CD14-positive monocyte (primary cell): ENCODE measurements around the gene TMEM171. TPM values are rescaled to one million over a fixed set of nuclear protein-coding genes. Genes with fewer than 3 reads are reported as not detected.

Source experiments
- DNase-seq, 3 donors: peaks; one replicate each; pipeline ENCODE4 v3.0.0-alpha.2; 2011 to 2022
- H2AFZ ChIP-seq: 2 replicates; pipeline ENCODE4 v1.6.0; 2012; ENCODE audit warnings: mild to moderate bottlenecking, low read depth, low read length, inconsistent platforms; ENCODE audit not compliant: insufficient read depth, poor library complexity, severe bottlenecking
- H3K27ac ChIP-seq, 2 donors: 1 replicate in 1 of 2; 2 replicates in 1 of 2; pipeline ENCODE4 v1.5.1; 2012 to 2013; ENCODE audit warnings: low read length in 2 of 2, control low read depth in 1 of 2, inconsistent platforms in 1 of 2, low read depth in 1 of 2, mild to moderate bottlenecking in 1 of 2
- H3K27me3 ChIP-seq, 2 donors: one replicate each; pipeline versions ENCODE4 v1.6.0 to v1.6.1; 2011 to 2013; ENCODE audit warnings: low read length in 2 of 2; ENCODE audit not compliant: control insufficient read depth in 2 of 2, insufficient read depth in 2 of 2
- H3K36me3 ChIP-seq, 2 donors: replicated peaks in 1 of 2; 1 replicate in 1 of 2; 2 replicates in 1 of 2; pipeline versions ENCODE4 v1.5.1 to v1.6.1; 2012 to 2013; ENCODE audit warnings: low read length in 2 of 2, control low read depth in 1 of 2, inconsistent platforms in 1 of 2, mild to moderate bottlenecking in 1 of 2; ENCODE audit not compliant: insufficient read depth in 2 of 2, control insufficient read depth in 1 of 2
- H3K4me1 ChIP-seq, 2 donors: 1 replicate in 1 of 2; 2 replicates in 1 of 2; pipeline versions ENCODE4 v1.5.1 to v1.6.1; 2012 to 2013; ENCODE audit warnings: low read length in 2 of 2, control low read depth in 1 of 2, inconsistent platforms in 1 of 2, mild to moderate bottlenecking in 1 of 2, moderate library complexity in 1 of 2; ENCODE audit not compliant: insufficient read depth in 2 of 2, control insufficient read depth in 1 of 2
- H3K4me2 ChIP-seq: replicated peaks from 2 replicates; pipeline ENCODE3; 2012; ENCODE audit warnings: low read length, moderate library complexity, mild to moderate bottlenecking; ENCODE audit not compliant: poor library complexity, severe bottlenecking; ENCODE audit errors: extremely low read depth
- H3K4me3 ChIP-seq, 3 experiments: fragments of 200-600 bp in 1 of 3; sonication (generic) in 1 of 3; replicated peaks in 1 of 3; 1 replicate in 2 of 3; 2 replicates in 1 of 3; pipeline ENCODE4 v1.5.1; 2011 to 2013; ENCODE audit warnings: low read length in 3 of 3, mild to moderate bottlenecking in 3 of 3, control low read depth in 2 of 3, low read depth in 2 of 3, inconsistent platforms in 1 of 3, moderate library complexity in 1 of 3
- H3K79me2 ChIP-seq: 2 replicates; pipeline ENCODE4 v1.6.0; 2012; ENCODE audit warnings: mild to moderate bottlenecking, control low read depth, inconsistent platforms, low read length, moderate library complexity; ENCODE audit not compliant: insufficient read depth
- H3K9ac ChIP-seq: 2 replicates; pipeline ENCODE4 v1.6.0; 2017; ENCODE audit warnings: low read length, mild to moderate bottlenecking; ENCODE audit not compliant: insufficient read depth, poor library complexity, severe bottlenecking
- H3K9me3 ChIP-seq, 2 donors: replicated peaks in 1 of 2; 1 replicate in 1 of 2; 2 replicates in 1 of 2; pipeline versions ENCODE4 v1.5.1 to v1.6.1; 2012 to 2013; ENCODE audit warnings: low read length in 2 of 2, control low read depth in 1 of 2; ENCODE audit not compliant: control insufficient read depth in 1 of 2, insufficient read depth in 1 of 2
- H4K20me1 ChIP-seq: 2 replicates; pipeline ENCODE4 v1.6.0; 2012; ENCODE audit warnings: mild to moderate bottlenecking, low read length, control low read depth, moderate library complexity; ENCODE audit not compliant: insufficient read depth
- H3K27ac Mint-ChIP-seq, 7 donors: one replicate each; pipeline ENCODE4 v1.8.0; 2020; ENCODE audit warnings: mild to moderate bottlenecking in 7 of 7, mixed read lengths in 7 of 7, moderate library complexity in 6 of 7, inconsistent platforms in 2 of 7
- H3K27me3 Mint-ChIP-seq, 3 donors: one replicate each; pipeline ENCODE4 v1.8.0; 2021 to 2022; ENCODE audit warnings: low read depth in 3 of 3, mild to moderate bottlenecking in 3 of 3, mixed read lengths in 3 of 3, moderate library complexity in 3 of 3, inconsistent platforms in 1 of 3
- H3K36me3 Mint-ChIP-seq, 2 donors: one replicate each; pipeline ENCODE4 v1.8.0; 2020; ENCODE audit warnings: mixed read lengths in 2 of 2, inconsistent platforms in 1 of 2, mild to moderate bottlenecking in 1 of 2
- H3K4me1 Mint-ChIP-seq: one replicate; pipeline ENCODE4 v1.8.0; 2020; ENCODE audit warnings: mild to moderate bottlenecking, mixed read lengths
- H3K4me3 Mint-ChIP-seq, 2 donors: one replicate each; pipeline ENCODE4 v1.8.0; 2020; ENCODE audit warnings: mild to moderate bottlenecking in 2 of 2, mixed read lengths in 2 of 2, moderate library complexity in 1 of 2
- H3K9me3 Mint-ChIP-seq, 7 donors: one replicate each; pipeline ENCODE4 v1.8.0; 2020 to 2022; ENCODE audit warnings: mixed read lengths in 7 of 7, mild to moderate bottlenecking in 6 of 7, moderate library complexity in 6 of 7, inconsistent platforms in 2 of 7
- CTCF ChIP-seq: fragments of 200-600 bp; IDR thresholded peaks from one replicate; pipeline ENCODE4 v1.8.0; 2022; ENCODE audit warnings: antibody characterized with exemption, mild to moderate bottlenecking
- WGBS: methylation state at CpG from one replicate; pipeline ENCODE4 v1.1.5; 2013; ENCODE audit warnings: missing lambda C conversion rate; ENCODE audit not compliant: insufficient coverage; 5-methylcytosine and 5-hydroxymethylcytosine counted together
- intact Hi-C, 2 donors: fragments of 100-400 bp; cut with micrococcal nuclease; formaldehyde crosslinking; loops; one replicate each; pipeline versions ENCODE4 v1.15.0 to v1.15.1; 2023
- polyA plus RNA-seq, 3 donors: library from polyadenylated mRNA; depleted of rRNA in 1 of 3; unstranded in 2 of 3; stranded (reverse) in 1 of 3; fragments of 300-500 nt in 2 of 3; fragments of >200 nt in 1 of 3; fragmentation: Illumina TruSeq in 2 of 3; gene quantifications; 1 replicate in 2 of 3; 2 replicates in 1 of 3; pipeline ENCODE4 v1.2.3, GENCODE V29; 2012 to 2021

TMEM171 gene
- polyA plus RNA-seq, 3 donors, result not detected

GRCh38 chr5:73135021-73135420 lies 14.6 kb downstream of the TMEM171 start:
- Histone ChIP-seq H3K36me3 (no peaks in the 10 kb centered on the region), H3K79me2 (no peaks in the 10 kb centered on the region), H3K27me3 (peaks cover 14 to 78% of the 10 kb centered on the region in 2 donors), H3K4me1 (no peaks in the 10 kb centered on the region), H3K9ac (no peak overlapping the region), H4K20me1 (no peaks in the 10 kb centered on the region), H2AFZ (no peak overlapping the region), H3K4me2 (no peak overlapping the region), H3K4me3 (no peak overlapping the region), H3K27ac (no peak overlapping the region), H3K9me3 (no peaks in the 10 kb centered on the region)
- no peak for DNase-seq
- intact Hi-C loops, result no loop called here
- H3K27me3 Mint-ChIP-seq, result peaks cover 43 to 78% (median 57%) of the 10 kb centered on the region in 3 donors
- peak overlapping the region in 1 of 2 donors; percentile 37 for H3K4me3 Mint-ChIP-seq
- WGBS, result 88% methylated on average over 3 of the region's 3 CpGs
- no peaks in the 10 kb centered on the region for H3K4me1 Mint-ChIP-seq
- H3K36me3 Mint-ChIP-seq, result no peaks in the 10 kb centered on the region
- no peak overlapping the region for H3K27ac Mint-ChIP-seq
- H3K9me3 Mint-ChIP-seq, result peaks cover 0 to 4% (median 0%) of the 10 kb centered on the region in 7 donors
- no peak for TF ChIP-seq CTCF

GRCh38 chr5:73135429-73136054 lies 15.2 kb downstream of the TMEM171 start:
- TF ChIP-seq CTCF, result no peak
- Mint-ChIP-seq H3K27me3 (peaks cover 42 to 75% (median 52%) of the 10 kb centered on the region in 3 donors), H3K4me1 (no peaks in the 10 kb centered on the region), H3K36me3 (no peaks in the 10 kb centered on the region), H3K4me3 (peak overlapping the region in 1 of 2 donors; percentile 31), H3K27ac (no peak overlapping the region), H3K9me3 (peaks cover 0 to 4% (median 0%) of the 10 kb centered on the region in 7 donors)
- Histone ChIP-seq H2AFZ (no peak overlapping the region), H3K27me3 (peaks cover 17 to 80% of the 10 kb centered on the region in 2 donors), H3K9ac (no peak overlapping the region), H4K20me1 (no peaks in the 10 kb centered on the region), H3K4me2 (no peak overlapping the region), H3K4me1 (no peaks in the 10 kb centered on the region), H3K4me3 (no peak overlapping the region), H3K9me3 (no peaks in the 10 kb centered on the region), H3K36me3 (no peaks in the 10 kb centered on the region), H3K79me2 (no peaks in the 10 kb centered on the region), H3K27ac (no peak overlapping the region)
- intact Hi-C loops, result no loop called here
- no peak for DNase-seq
- 75% methylated on average over 4 of the region's 6 CpGs for WGBS
